ENCODE data around the gene PIP5KL1.

GRCh38 chr9:127934986-127935385 lies 4.4 kb upstream of the PIP5KL1 start:
- no peak for TF ChIP-seq EZH2 (IDR thresholded peaks at IDR 0.05; ENCODE audit: insufficient read depth, low read length)
- TF ChIP-seq, protein P1, sequence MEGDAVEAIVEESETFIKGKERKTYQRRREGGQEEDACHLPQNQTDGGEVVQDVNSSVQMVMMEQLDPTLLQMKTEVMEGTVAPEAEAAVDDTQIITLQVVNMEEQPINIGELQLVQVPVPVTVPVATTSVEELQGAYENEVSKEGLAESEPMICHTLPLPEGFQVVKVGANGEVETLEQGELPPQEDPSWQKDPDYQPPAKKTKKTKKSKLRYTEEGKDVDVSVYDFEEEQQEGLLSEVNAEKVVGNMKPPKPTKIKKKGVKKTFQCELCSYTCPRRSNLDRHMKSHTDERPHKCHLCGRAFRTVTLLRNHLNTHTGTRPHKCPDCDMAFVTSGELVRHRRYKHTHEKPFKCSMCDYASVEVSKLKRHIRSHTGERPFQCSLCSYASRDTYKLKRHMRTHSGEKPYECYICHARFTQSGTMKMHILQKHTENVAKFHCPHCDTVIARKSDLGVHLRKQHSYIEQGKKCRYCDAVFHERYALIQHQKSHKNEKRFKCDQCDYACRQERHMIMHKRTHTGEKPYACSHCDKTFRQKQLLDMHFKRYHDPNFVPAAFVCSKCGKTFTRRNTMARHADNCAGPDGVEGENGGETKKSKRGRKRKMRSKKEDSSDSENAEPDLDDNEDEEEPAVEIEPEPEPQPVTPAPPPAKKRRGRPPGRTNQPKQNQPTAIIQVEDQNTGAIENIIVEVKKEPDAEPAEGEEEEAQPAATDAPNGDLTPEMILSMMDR (IDR thresholded peaks at IDR 0.05; ENCODE audit: insufficient read depth, low read depth, low read length) = no peak

All from astrocyte (in vitro differentiated cells and primary cell).